HL-60 (cell line): ENCODE results near the gene DPP6.

ENCODE experiments used
- DNase-seq, 2 experiments: peaks; one replicate each; pipeline ENCODE4 v3.0.0-alpha.2; 2010 to 2020; ENCODE audit warnings: low read depth in 1 of 2, low spot score in 1 of 2
- H3K27ac ChIP-seq: fragments of 250-450 bp; sonication (Bioruptor Pico); replicated peaks from 2 replicates; pipeline ENCODE4 v1.5.1; 2020; ENCODE audit warnings: mild to moderate bottlenecking, moderate library complexity
- H3K27me3 ChIP-seq: fragments of 250-450 bp; sonication (Bioruptor Pico); 2 replicates; pipeline ENCODE4 v1.5.1; 2021; ENCODE audit warnings: mild to moderate bottlenecking, moderate library complexity; ENCODE audit not compliant: insufficient read depth, poor library complexity, severe bottlenecking
- H3K4me3 ChIP-seq: replicated peaks from 2 replicates; pipeline ENCODE4 v1.5.1; 2011; ENCODE audit warnings: mild to moderate bottlenecking, control low read depth, low read length; ENCODE audit not compliant: insufficient read depth
- CTCF ChIP-seq: IDR thresholded peaks from one replicate; pipeline ENCODE4 v1.5.1; 2011; ENCODE audit warnings: low read length, control low read depth, inconsistent platforms; ENCODE audit not compliant: insufficient read depth
- GABPA ChIP-seq: IDR thresholded peaks from 2 replicates; pipeline ENCODE4 v1.6.1; 2012; ENCODE audit warnings: low read depth
- POLR2AphosphoS5 ChIP-seq: IDR thresholded peaks from 2 replicates; pipeline ENCODE4 v1.6.1; 2012; ENCODE audit warnings: low read depth
- REST ChIP-seq: IDR thresholded peaks from 2 replicates; pipeline ENCODE4 v1.6.1; 2012; ENCODE audit warnings: low read depth; ENCODE audit not compliant: insufficient replicate concordance
- SPI1 ChIP-seq: IDR thresholded peaks from 2 replicates; pipeline ENCODE4 v1.6.1; 2012; ENCODE audit warnings: low read depth, mild to moderate bottlenecking, borderline replicate concordance

The DPP6 gene

GRCh38 chr7:154837087-154837486 is 784.9 kb downstream of the DPP6 start:
- Histone ChIP-seq H3K27ac (no peak overlapping the region), H3K4me3 (no peak overlapping the region), H3K27me3 (no peaks in the 10 kb centered on the region)
- no peak for DNase-seq
- TF ChIP-seq GABPA = no peak
- TF ChIP-seq REST = no peak
- no peak for TF ChIP-seq CTCF
- TF ChIP-seq POLR2AphosphoS5 = no peak
- TF ChIP-seq SPI1 = no peak

- no peak for DNase-seq
- H3K4me3 ChIP-seq = no peak overlapping the region
- TF ChIP-seq SPI1 = no peak
- TF ChIP-seq CTCF = no peak
- no peak for TF ChIP-seq POLR2AphosphoS5
- TF ChIP-seq REST = no peak
- TF ChIP-seq GABPA = no peak
- H3K27ac ChIP-seq = no peak overlapping the region
- H3K27me3 ChIP-seq = no peaks in the 10 kb centered on the region
These were observed 785.4 kb downstream of the DPP6 start for GRCh38 chr7:154837622-154838021.

GRCh38 chr7:154840086-154840485 is 787.9 kb downstream of the DPP6 start:
- TF ChIP-seq SPI1 (no peak), GABPA (no peak), CTCF (no peak), REST (no peak), POLR2AphosphoS5 (no peak)
- Histone ChIP-seq H3K27ac (no peak overlapping the region), H3K27me3 (peaks cover 2% of the 10 kb centered on the region), H3K4me3 (no peak overlapping the region)
- no peak for DNase-seq
